ENCODE results near the gene MEMO1. TPM values are rescaled to one million over a fixed set of nuclear protein-coding genes. Genes with fewer than 3 reads are reported as not detected.

Gene MEMO1
- total RNA-seq, 1 donor from 2014 or later = 32.2 TPM

GRCh38 chr2:32002406-32002805 lies 8.4 kb downstream of the MEMO1 start:
- H3K4me1 ChIP-seq = peaks cover 5% of the 10 kb centered on the region
- intact Hi-C loops (cut with DNase I) = no loop called here

GRCh38 chr2:31999438-31999837 lies 11.4 kb downstream of the MEMO1 start:
- Histone ChIP-seq H3K9me3 (no peaks in the 10 kb centered on the region), H3K27me3 (no peaks in the 10 kb centered on the region), H3K4me1 (peaks cover 5% of the 10 kb centered on the region), H3K36me3 (peaks cover 5% of the 10 kb centered on the region), H3K4me3 (no peak overlapping the region), H3K27ac (no peak overlapping the region)
- TF ChIP-seq CTCF (IDR thresholded peaks at IDR 0.05) = no peak
- no peak for DNase-seq
- intact Hi-C loops (cut with DNase I) = no loop called here
- ATAC-seq = no peak

More at GRCh38 chr2:32002406-32002805, 8.4 kb downstream of the MEMO1 start:
- TF ChIP-seq CTCF (IDR thresholded peaks at IDR 0.05) = no peak
- DNase-seq (no peak), ATAC-seq (no peak)
- Histone ChIP-seq H3K4me3 (no peak overlapping the region), H3K36me3 (peaks cover 5% of the 10 kb centered on the region), H3K9me3 (no peaks in the 10 kb centered on the region), H3K27me3 (no peaks in the 10 kb centered on the region), H3K27ac (no peak overlapping the region)

- Histone ChIP-seq H3K4me3 (no peak overlapping the region), H3K4me1 (peaks cover 5% of the 10 kb centered on the region), H3K27me3 (no peaks in the 10 kb centered on the region), H3K27ac (no peak overlapping the region), H3K9me3 (no peaks in the 10 kb centered on the region), H3K36me3 (peaks cover 5% of the 10 kb centered on the region)
- DNase-seq = no peak
- ATAC-seq = no peak
- intact Hi-C loops (cut with DNase I) = no loop called here
- no peak for TF ChIP-seq CTCF (IDR thresholded peaks at IDR 0.05)
Measured at GRCh38 chr2:31998731-31999383, 12.0 kb downstream of the MEMO1 start.

GRCh38 chr2:31997653-31998052 lies 13.2 kb downstream of the MEMO1 start:
- DNase-seq = no peak
- Histone ChIP-seq H3K4me1 (peaks cover 5% of the 10 kb centered on the region), H3K4me3 (no peak overlapping the region), H3K36me3 (peaks cover 4% of the 10 kb centered on the region), H3K27ac (no peak overlapping the region), H3K27me3 (no peaks in the 10 kb centered on the region), H3K9me3 (no peaks in the 10 kb centered on the region)
- intact Hi-C loops (cut with DNase I) = no loop called here
- no peak for TF ChIP-seq CTCF (IDR thresholded peaks at IDR 0.05)
- ATAC-seq = no peak

- no peak for ATAC-seq
- DNase-seq = no peak
- Histone ChIP-seq H3K9me3 (no peaks in the 10 kb centered on the region), H3K27me3 (no peaks in the 10 kb centered on the region), H3K27ac (no peak overlapping the region), H3K36me3 (no peaks in the 10 kb centered on the region), H3K4me1 (peaks cover 5% of the 10 kb centered on the region), H3K4me3 (no peak overlapping the region)
- intact Hi-C loops (cut with DNase I) = no loop called here
- no peak for TF ChIP-seq CTCF (IDR thresholded peaks at IDR 0.05)
Measured at GRCh38 chr2:31996571-31997150, 14.1 kb downstream of the MEMO1 start.

All from upper lobe of right lung (tissue), 1 donor.